ENCODE data around the gene CRTAP.
"Not testable (repeated sequence)": the region's sequence is repeated elsewhere in the genome, so short reads cannot be mapped to it uniquely, and the experiment has no call there.

CRTAP gene

DNA sequence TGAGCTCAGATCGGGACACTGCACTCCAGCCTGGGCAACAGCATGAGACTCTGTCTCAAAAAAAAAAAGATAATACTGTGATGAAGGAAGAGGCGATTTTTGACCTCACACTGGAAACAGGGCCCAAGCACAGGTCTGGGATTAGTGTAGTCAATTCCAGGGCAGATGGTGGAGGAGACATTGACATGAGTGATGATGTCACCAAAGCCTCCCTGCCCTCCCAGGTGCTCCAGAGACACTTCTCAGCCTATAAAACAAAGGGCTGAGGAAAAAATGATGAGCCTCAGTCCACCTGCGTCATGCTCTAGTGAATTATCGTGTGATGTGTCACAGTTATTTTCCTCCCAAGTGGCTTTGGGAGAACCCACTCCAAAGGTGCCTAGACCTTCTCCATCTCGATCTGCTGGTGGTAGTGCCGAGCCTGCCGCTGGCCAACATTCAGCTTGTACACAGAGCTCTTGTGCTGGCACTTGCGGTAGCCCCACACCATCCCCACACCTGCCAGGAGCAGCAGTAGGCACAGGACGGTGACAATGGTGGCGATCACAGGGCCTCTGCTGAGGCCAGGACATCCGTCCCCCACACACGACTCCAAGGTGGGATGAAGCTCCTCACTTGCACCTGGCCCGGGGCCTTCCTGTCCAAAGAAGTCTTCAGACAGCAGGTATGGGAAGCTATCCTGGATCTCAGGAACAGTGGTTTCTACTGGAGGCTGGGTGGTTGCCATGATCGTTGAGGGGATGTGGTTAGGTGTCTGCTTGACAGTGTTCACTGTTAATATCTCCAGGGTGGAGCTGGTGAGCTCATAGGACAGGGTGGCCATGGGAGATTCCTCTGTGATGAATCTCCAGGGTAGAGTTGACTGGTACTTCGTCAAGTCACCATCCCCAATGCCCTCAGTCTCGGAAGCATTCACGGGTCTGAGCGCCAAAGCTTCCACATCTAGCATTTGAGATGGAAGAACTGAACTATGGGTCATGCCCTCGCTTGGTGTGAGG is 38.8 kb downstream of the CRTAP start:
- TF ChIP-seq, protein P1, sequence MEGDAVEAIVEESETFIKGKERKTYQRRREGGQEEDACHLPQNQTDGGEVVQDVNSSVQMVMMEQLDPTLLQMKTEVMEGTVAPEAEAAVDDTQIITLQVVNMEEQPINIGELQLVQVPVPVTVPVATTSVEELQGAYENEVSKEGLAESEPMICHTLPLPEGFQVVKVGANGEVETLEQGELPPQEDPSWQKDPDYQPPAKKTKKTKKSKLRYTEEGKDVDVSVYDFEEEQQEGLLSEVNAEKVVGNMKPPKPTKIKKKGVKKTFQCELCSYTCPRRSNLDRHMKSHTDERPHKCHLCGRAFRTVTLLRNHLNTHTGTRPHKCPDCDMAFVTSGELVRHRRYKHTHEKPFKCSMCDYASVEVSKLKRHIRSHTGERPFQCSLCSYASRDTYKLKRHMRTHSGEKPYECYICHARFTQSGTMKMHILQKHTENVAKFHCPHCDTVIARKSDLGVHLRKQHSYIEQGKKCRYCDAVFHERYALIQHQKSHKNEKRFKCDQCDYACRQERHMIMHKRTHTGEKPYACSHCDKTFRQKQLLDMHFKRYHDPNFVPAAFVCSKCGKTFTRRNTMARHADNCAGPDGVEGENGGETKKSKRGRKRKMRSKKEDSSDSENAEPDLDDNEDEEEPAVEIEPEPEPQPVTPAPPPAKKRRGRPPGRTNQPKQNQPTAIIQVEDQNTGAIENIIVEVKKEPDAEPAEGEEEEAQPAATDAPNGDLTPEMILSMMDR (IDR thresholded peaks at IDR 0.05; ENCODE audit: control extremely low read depth, extremely low read depth, low read depth, missing control alignments), result no peak
- ChIA-PET POLR2A (no interaction called here), CTCF (interaction anchor here (0.9 to 9.6 kb wide), 3 partner anchors 12 to 21 kb away, joined by 3 to 95 read pairs (median 4); no protein-coding TSS in a partner anchor)
- DNase-seq (ENCODE audit: extremely low spot score), result no peak

DNA sequence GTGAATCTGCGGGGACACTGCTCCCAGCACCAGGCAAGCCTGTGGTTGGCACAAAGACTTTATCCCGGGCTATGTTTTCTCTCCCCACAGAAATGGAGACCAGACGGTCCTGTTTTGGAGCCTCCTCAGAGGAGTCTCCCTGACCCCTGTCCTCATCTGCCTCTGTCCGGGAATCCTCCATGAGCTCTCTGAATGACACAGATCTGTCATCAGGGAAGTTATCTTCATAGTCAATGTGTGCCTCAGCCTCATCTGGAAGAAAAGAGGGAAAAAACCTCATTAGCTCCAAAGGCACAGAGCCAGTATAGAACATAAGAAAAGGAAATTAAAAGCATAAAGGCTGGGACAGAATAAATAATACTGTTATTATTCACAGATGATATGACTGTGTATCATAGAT is 40.0 kb downstream of the CRTAP start:
- DNase-seq (ENCODE audit: extremely low spot score), result no peak
- TF ChIP-seq, protein P1 (IDR thresholded peaks at IDR 0.05; ENCODE audit: control extremely low read depth, extremely low read depth, low read depth, missing control alignments), result no peak
- ChIA-PET CTCF (interaction anchor here (1.3 to 1.5 kb wide), 2 partner anchors 13 to 83 kb away, joined by 3 read pairs; no protein-coding TSS in a partner anchor), POLR2A (no interaction called here)

DNA sequence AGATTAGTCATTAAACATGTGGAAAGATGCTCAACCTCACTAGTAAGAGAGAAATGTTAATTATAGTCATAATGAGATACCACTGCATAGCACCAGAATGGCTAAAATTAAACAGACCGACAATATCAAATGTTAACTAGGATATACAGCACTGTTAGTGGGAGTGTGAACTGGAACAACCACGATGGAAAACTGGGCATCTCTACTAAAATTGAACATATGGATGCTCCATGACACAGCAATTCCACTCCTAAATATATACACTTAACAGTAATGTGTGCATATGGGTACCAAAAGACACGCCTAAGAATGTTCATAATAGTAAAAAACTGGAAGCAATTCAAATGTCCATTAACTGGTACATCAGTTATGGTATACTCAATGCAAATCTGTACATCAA is 41.5 kb downstream of the CRTAP start:
- ChIA-PET POLR2A (no interaction called here), CTCF (no interaction called here)
- DNase-seq (ENCODE audit: extremely low spot score), result no peak

DNA sequence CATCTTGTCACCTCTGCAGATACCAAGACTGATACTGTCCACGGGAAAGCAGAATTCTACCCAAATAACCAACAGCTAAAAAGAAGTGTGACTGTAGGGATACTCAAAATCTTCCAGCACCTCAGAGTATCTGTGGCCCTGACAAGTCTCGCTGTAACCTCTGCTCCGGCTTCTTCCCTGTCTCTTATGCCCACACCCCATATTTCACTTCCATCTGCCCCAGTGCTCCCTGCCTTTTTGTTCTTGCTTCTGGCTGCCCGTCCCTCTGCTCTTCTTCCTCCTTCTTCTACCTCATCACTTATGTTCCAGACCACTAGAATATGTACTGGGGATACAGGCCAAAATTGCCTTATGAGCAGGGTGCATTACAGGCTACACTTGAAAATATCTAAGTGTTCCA is 45.4 kb downstream of the CRTAP start:
- TF ChIP-seq, protein P1 (IDR thresholded peaks at IDR 0.05; ENCODE audit: control extremely low read depth, extremely low read depth, low read depth, missing control alignments), result no peak
- DNase-seq (ENCODE audit: extremely low spot score), result no peak
- POLR2A ChIA-PET, result no interaction called here
- CTCF ChIA-PET, result interaction anchor here (1.5 to 1.9 kb wide), 3 partner anchors 8 to 28 kb away, joined by 4 to 7 read pairs (median 6); no protein-coding TSS in a partner anchor

More for the DNA sequence above, 41.5 kb downstream of the CRTAP start:
- TF ChIP-seq, protein P1 (IDR thresholded peaks at IDR 0.05; ENCODE audit: control extremely low read depth, extremely low read depth, low read depth, missing control alignments), result no peak

DNA sequence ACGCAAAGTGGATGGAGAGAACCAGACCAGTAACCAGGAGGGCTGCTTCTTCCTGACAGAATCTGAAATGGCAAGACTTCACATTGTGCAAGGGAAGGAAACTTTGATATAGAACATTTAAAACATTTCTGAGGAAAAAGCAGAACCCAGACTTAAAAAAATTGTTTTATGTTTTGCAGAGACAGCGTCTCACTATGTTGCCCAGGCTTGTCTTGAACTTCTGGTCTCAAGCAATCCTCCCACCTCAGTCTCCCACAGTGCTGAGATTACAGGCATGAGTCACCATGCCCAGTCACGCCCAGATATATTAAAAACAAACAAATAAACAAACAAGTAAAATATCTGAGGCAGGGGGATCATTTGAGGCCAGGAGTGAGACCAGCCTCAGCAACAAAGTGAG is 46.2 kb downstream of the CRTAP start:
- no peak for DNase-seq (ENCODE audit: extremely low spot score)
- TF ChIP-seq, protein P1 (IDR thresholded peaks at IDR 0.05; ENCODE audit: control extremely low read depth, extremely low read depth, low read depth, missing control alignments), result no peak
- CTCF ChIA-PET, result interaction anchor here (1.1 kb wide), 1 partner anchor 12 kb away, joined by 3 read pairs; no protein-coding TSS in a partner anchor
- POLR2A ChIA-PET, result no interaction called here

DNA sequence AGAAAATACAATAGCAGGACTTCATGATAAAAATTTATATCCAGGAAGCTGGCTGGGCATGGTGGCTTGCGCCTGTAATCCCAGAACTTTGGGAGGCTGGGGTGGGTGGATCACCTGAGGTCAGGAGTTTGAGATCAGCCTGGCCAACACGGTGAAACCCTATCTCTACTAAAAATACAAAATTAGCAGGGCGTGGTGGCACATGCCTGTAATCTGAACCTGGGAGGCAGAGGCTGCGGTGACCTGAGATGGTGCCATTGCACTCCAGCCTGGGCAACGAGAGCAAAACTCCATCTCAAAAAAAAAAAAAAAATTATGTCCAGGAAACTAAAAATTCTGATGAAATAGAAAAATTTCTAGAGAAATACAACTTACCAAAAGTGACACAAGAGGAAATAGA is 48.8 kb downstream of the CRTAP start:
- CTCF ChIA-PET, result interaction anchor here (0.6 kb wide), 1 partner anchor 9 kb away, joined by 3 read pairs; no protein-coding TSS in a partner anchor
- POLR2A ChIA-PET; DNase-seq (ENCODE audit: extremely low spot score): not testable (repeated sequence)

DNA sequence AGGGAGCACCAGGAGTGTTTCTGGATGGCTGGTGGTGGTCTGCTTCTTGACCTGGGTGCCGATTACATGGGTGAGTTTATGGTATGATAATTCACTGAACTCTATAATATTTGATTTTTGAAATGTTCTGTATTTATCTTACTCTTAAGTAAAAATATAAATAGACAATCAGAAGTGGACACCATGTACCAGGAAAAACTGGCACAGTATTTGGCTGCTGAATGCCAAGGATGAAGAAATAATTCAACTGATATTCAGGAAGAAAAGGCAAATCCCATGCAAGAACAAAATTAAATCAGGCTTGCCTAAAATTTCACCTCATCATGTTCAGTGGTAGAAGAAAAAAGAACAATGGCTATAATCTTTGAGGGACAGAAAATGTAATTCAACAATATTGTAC is 51.6 kb downstream of the CRTAP start:
- TF ChIP-seq, protein P1 (IDR thresholded peaks at IDR 0.05; ENCODE audit: control extremely low read depth, extremely low read depth, low read depth, missing control alignments), result no peak
- CTCF ChIA-PET, result no interaction called here
- no peak for DNase-seq (ENCODE audit: extremely low spot score)
- POLR2A ChIA-PET, result no interaction called here

Data from GM10248 (cell line).